ENCODE data around the gene HIGD2B. TPM values are rescaled to one million over a fixed set of nuclear protein-coding genes. Genes with fewer than 3 reads are reported as not detected.
"Not testable (repeated sequence)": the region's sequence is repeated elsewhere in the genome, so short reads cannot be mapped to it uniquely, and the experiment has no call there.

Gene HIGD2B
- polyA plus RNA-seq, 1 experiment: not detected

DNA sequence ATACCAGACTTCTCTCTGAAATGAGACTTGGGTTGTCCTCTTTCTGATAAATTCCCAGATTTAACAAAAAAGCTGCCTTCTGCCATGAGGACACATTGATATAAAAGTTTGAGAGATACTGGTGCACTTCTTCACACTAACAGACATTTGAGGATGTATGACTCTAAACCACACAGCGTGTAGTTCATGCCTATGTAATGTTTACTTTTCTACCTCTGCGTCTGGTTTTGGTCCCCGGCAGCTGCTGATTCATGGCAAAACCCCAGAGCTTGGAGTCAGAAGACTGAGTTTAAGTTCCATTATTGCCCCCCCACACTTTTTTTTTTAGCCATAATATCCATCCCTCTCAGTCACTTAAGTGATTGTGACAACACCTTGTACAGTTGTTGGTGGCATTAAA, 30.0 kb downstream of the HIGD2B start:
- H3K27me3 ChIP-seq (ENCODE audit: control insufficient read depth, insufficient read depth, low read length); H3K9me3 ChIP-seq (ENCODE audit: control insufficient read depth, insufficient read depth, low read length); CTCF ChIA-PET; H3K27ac ChIP-seq (ENCODE audit: low read depth, low read length); DNase-seq (ENCODE audit: low read depth, low spot score); H3K4me3 ChIP-seq (ENCODE audit: low read depth, low read length); POLR2A ChIA-PET: not testable (repeated sequence)

- H3K4me3 ChIP-seq (ENCODE audit: low read depth, low read length); H3K9me3 ChIP-seq (ENCODE audit: control insufficient read depth, insufficient read depth, low read length); POLR2A ChIA-PET; DNase-seq (ENCODE audit: low read depth, low spot score); H3K27me3 ChIP-seq (ENCODE audit: control insufficient read depth, insufficient read depth, low read length); CTCF ChIA-PET; H3K27ac ChIP-seq (ENCODE audit: low read depth, low read length): not testable (repeated sequence)
Observed at GRCh38 chr15:72654397-72654796, 31.6 kb downstream of the HIGD2B start, which contains the start of gene GOLGA6B. Gene GOLGA6B, plus strand, starts transcription at chr15:72654697. Its CDS starts 41 bp downstream, at chr15:72654738.

DNA sequence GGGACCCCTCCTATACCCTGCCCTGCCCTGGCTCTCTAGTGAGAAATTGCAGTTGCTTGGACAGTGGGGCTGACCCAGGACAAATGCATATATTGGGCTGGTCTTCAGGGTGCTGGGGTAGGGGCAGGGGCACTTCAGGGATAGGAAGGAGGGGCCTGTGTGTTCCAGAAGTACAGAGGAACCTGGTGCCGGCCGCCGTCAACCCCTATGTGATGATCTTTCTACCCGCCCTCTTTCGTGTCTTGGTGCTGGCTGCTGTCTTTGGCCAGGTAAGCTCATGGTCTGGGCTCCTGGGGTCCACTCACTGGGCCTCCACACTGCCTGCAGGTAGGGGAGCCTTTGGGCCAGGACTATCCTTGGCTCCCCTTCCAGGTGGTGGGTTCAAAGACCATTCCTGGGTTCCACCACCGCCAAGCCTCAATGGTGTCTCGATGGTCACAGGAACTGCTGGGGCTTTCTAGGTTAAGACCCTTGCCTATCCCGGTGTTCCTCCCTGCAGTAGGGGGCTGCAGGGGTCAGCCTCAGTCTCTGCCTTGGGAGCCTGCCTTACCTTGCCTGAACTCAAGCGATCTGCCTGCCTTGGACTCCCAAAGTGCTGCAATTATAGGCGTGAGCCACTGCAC, 37.2 kb downstream of the HIGD2B start:
- CTCF ChIA-PET; POLR2A ChIA-PET; DNase-seq (ENCODE audit: low read depth, low spot score): not testable (repeated sequence)

GRCh38 chr15:72642271-72642670, 43.7 kb downstream of the HIGD2B start:
- H3K4me3 ChIP-seq (ENCODE audit: low read depth, low read length); H3K9me3 ChIP-seq (ENCODE audit: control insufficient read depth, insufficient read depth, low read length); H3K27ac ChIP-seq (ENCODE audit: low read depth, low read length); CTCF ChIA-PET; H3K27me3 ChIP-seq (ENCODE audit: control insufficient read depth, insufficient read depth, low read length); POLR2A ChIA-PET; DNase-seq (ENCODE audit: low read depth, low spot score): not testable (repeated sequence)

More for the DNA sequence above, 37.2 kb downstream of the HIGD2B start:
- H3K9me3 ChIP-seq (ENCODE audit: control insufficient read depth, insufficient read depth, low read length); H3K27me3 ChIP-seq (ENCODE audit: control insufficient read depth, insufficient read depth, low read length); H3K4me3 ChIP-seq (ENCODE audit: low read depth, low read length); H3K27ac ChIP-seq (ENCODE audit: low read depth, low read length): not testable (repeated sequence)

DNA sequence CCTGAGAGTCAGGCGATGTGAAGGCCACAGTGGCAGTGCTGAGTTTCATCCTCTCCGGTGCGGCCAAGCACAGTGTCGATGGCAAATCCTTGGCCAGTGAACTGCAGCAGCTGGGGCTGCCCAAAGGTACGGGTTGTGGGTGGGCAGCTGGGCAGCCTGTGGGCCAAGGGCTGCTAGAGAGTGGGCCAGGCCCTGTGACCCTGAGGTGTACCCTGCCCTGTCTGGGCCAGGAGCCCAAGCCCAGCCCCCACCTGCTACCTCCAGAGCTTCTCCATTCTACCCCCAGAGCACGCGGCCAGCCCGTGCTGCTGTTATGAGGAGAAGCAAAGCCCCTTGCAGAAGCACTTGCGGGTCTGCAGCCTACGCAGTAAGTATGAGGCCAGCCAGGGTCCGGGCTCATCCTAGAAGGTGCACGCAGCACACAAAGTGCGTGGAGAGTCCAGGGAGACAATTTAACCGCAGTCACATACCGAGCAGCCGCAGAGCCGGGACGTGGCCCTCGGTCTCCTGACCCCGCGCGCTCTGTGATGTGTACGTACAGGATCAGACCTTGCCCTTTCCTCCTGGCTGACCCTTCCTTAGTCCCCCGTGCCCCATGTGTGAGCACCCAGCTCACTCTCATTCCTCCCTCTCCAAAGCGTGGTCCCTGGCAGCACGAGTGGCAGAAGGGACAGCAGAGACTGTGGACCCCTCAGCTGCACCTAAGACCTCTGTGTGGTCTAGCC, 46.1 kb downstream of the HIGD2B start:
- H3K27ac ChIP-seq (ENCODE audit: low read depth, low read length); H3K4me3 ChIP-seq (ENCODE audit: low read depth, low read length); POLR2A ChIA-PET; H3K9me3 ChIP-seq (ENCODE audit: control insufficient read depth, insufficient read depth, low read length); DNase-seq (ENCODE audit: low read depth, low spot score); H3K27me3 ChIP-seq (ENCODE audit: control insufficient read depth, insufficient read depth, low read length); CTCF ChIA-PET: not testable (repeated sequence)

GRCh38 chr15:72636519-72637282, 49.3 kb downstream of the HIGD2B start:
- H3K9me3 ChIP-seq (ENCODE audit: control insufficient read depth, insufficient read depth, low read length); H3K27ac ChIP-seq (ENCODE audit: low read depth, low read length); POLR2A ChIA-PET; CTCF ChIA-PET; H3K27me3 ChIP-seq (ENCODE audit: control insufficient read depth, insufficient read depth, low read length): not testable (repeated sequence)
- peak; percentile 26 for DNase-seq (ENCODE audit: low read depth, low spot score)
- H3K4me3 ChIP-seq (ENCODE audit: low read depth, low read length): peak overlapping the region; percentile 44

DNA sequence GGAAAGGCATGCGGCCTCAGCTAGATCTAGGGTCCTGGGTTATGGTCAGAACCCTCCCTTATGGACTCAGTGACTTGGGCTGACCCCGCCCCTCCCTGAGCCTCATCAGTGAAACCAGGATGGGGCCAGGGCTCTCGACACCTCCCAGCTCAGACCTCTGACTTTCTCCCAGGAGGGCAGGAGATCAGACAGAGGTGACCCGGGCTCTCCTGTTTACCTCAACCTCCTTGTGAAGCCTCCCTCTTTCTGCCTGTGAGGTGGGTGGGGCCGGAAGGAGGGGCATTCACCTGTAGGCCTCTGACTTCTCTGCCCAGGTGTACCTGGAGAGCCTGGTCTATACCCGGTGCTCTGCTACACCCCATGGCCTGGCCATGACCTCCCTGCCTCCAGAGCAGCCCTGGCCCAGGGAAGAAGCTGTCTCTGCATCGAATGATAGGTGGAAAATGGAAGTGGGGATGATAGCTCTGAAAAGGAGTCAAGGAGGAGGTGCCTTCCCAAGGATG, 56.9 kb downstream of the HIGD2B start:
- CTCF ChIA-PET; H3K27me3 ChIP-seq (ENCODE audit: control insufficient read depth, insufficient read depth, low read length); H3K9me3 ChIP-seq (ENCODE audit: control insufficient read depth, insufficient read depth, low read length); DNase-seq (ENCODE audit: low read depth, low spot score); H3K27ac ChIP-seq (ENCODE audit: low read depth, low read length); POLR2A ChIA-PET; H3K4me3 ChIP-seq (ENCODE audit: low read depth, low read length): not testable (repeated sequence)

GRCh38 chr15:72628249-72629067, 57.5 kb downstream of the HIGD2B start:
- DNase-seq (ENCODE audit: low read depth, low spot score); H3K4me3 ChIP-seq (ENCODE audit: low read depth, low read length); H3K9me3 ChIP-seq (ENCODE audit: control insufficient read depth, insufficient read depth, low read length); H3K27me3 ChIP-seq (ENCODE audit: control insufficient read depth, insufficient read depth, low read length); CTCF ChIA-PET; H3K27ac ChIP-seq (ENCODE audit: low read depth, low read length); POLR2A ChIA-PET: not testable (repeated sequence)
- TF ChIP-seq, protein P1, sequence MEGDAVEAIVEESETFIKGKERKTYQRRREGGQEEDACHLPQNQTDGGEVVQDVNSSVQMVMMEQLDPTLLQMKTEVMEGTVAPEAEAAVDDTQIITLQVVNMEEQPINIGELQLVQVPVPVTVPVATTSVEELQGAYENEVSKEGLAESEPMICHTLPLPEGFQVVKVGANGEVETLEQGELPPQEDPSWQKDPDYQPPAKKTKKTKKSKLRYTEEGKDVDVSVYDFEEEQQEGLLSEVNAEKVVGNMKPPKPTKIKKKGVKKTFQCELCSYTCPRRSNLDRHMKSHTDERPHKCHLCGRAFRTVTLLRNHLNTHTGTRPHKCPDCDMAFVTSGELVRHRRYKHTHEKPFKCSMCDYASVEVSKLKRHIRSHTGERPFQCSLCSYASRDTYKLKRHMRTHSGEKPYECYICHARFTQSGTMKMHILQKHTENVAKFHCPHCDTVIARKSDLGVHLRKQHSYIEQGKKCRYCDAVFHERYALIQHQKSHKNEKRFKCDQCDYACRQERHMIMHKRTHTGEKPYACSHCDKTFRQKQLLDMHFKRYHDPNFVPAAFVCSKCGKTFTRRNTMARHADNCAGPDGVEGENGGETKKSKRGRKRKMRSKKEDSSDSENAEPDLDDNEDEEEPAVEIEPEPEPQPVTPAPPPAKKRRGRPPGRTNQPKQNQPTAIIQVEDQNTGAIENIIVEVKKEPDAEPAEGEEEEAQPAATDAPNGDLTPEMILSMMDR (IDR thresholded peaks at IDR 0.05; ENCODE audit: low read depth, low read length): peak; percentile 15; the same call in 1 of the 2 replicates

DNA sequence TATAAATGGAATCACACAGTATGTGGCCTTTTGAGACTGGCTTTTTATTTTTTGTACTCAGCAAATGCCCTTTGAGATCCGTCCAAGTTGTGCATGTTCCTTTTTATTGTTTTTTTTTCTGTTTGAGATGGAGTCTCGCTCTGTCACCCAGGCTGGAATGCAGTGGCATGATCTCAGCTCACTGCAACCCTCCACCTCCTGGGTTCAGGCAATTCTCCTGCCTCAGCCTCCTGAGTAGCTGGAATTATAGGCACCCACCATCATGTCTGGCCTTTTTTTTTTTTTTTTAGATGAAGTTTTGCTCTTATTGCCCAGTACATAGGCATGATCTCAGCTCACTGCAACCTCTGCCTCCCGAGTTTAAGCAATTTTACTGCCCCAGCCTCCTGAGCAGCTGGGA, 59.8 kb downstream of the HIGD2B start:
- H3K9me3 ChIP-seq (ENCODE audit: control insufficient read depth, insufficient read depth, low read length); POLR2A ChIA-PET; H3K27ac ChIP-seq (ENCODE audit: low read depth, low read length); DNase-seq (ENCODE audit: low read depth, low spot score); H3K4me3 ChIP-seq (ENCODE audit: low read depth, low read length); H3K27me3 ChIP-seq (ENCODE audit: control insufficient read depth, insufficient read depth, low read length): not testable (repeated sequence)
- CTCF ChIA-PET: interaction anchor here (1.9 kb wide), 1 partner anchor 27 kb away, joined by 10 read pairs; no protein-coding TSS in a partner anchor

Data from AG04450 (cell line).